Naive thymus-derived CD4-positive, alpha-beta T cell (primary cell): ENCODE measurements around the gene C1QA. TPM values are rescaled to one million over a fixed set of nuclear protein-coding genes. Genes with fewer than 3 reads are reported as not detected.

ENCODE experiments used
- ATAC-seq: fragments of 150-1000 bp; cut with Tn5 transposase; 2 replicates; pipeline ENCODE4 v1.10.0; 2021; ENCODE audit warnings: mild to moderate bottlenecking, moderate library complexity
- CTCF ChIA-PET: fragments of 350-600 bp; sonication (Branson Sonifier 250); formaldehyde crosslinking; loops from one replicate; lab custom pipeline; 2021; ENCODE audit warnings: antibody characterized with exemption; lab: Charles Lee
- POLR2A ChIA-PET: fragments of 350-600 bp; sonication (Branson Sonifier 250); formaldehyde crosslinking; loops from one replicate; lab custom pipeline; 2021; ENCODE audit warnings: antibody characterized with exemption, inconsistent platforms; lab: Charles Lee
- DNase-seq, 9 donors: peaks; one replicate each; pipeline versions ENCODE4 v3.0.0 to v3.0.0-alpha.2; 2020 to 2022; ENCODE audit warnings: mixed read lengths in 1 of 9
- H3K27ac ChIP-seq: one replicate; pipeline ENCODE4 v1.7.0; 2013; ENCODE audit warnings: mild to moderate bottlenecking, low read depth, low read length, moderate library complexity
- H3K27me3 ChIP-seq, 2 donors: one replicate each; pipeline ENCODE4 v1.7.0; 2013; ENCODE audit warnings: low read length in 2 of 2, mild to moderate bottlenecking in 2 of 2, moderate library complexity in 2 of 2; ENCODE audit not compliant: control insufficient read depth in 2 of 2, insufficient read depth in 2 of 2
- H3K36me3 ChIP-seq, 3 experiments: 1 replicate in 2 of 3; 2 replicates in 1 of 3; pipeline ENCODE4 v1.7.0; 2013; ENCODE audit warnings: low read length in 3 of 3, mild to moderate bottlenecking in 3 of 3, moderate library complexity in 1 of 3; ENCODE audit not compliant: insufficient read depth in 3 of 3, control insufficient read depth in 2 of 3
- H3K4me1 ChIP-seq, 2 donors: one replicate each; pipeline ENCODE4 v1.7.0; 2013; ENCODE audit warnings: low read length in 2 of 2, mild to moderate bottlenecking in 2 of 2, moderate library complexity in 1 of 2; ENCODE audit not compliant: control insufficient read depth in 2 of 2, insufficient read depth in 2 of 2
- H3K4me3 ChIP-seq: 2 replicates; pipeline ENCODE4 v1.7.0; 2013; ENCODE audit warnings: mild to moderate bottlenecking, low read length
- H3K9me3 ChIP-seq, 3 experiments: 1 replicate in 2 of 3; 2 replicates in 1 of 3; pipeline ENCODE4 v1.7.0; 2013; ENCODE audit warnings: low read length in 3 of 3; ENCODE audit not compliant: control insufficient read depth in 2 of 3
- H3K27ac Mint-ChIP-seq, 9 donors: one replicate each; pipeline ENCODE4 v1.8.0; 2020 to 2022; ENCODE audit warnings: mixed read lengths in 9 of 9, mild to moderate bottlenecking in 8 of 9, moderate library complexity in 5 of 9, inconsistent platforms in 2 of 9
- H3K27me3 Mint-ChIP-seq, 5 donors: one replicate each; pipeline ENCODE4 v1.8.0; 2021 to 2022; ENCODE audit warnings: mixed read lengths in 5 of 5, mild to moderate bottlenecking in 1 of 5
- H3K36me3 Mint-ChIP-seq, 5 donors: one replicate each; pipeline ENCODE4 v1.8.0; 2020 to 2022; ENCODE audit warnings: mixed read lengths in 5 of 5, mild to moderate bottlenecking in 3 of 5, inconsistent platforms in 1 of 5
- H3K4me1 Mint-ChIP-seq, 7 donors: one replicate each; pipeline ENCODE4 v1.8.0; 2020 to 2022; ENCODE audit warnings: mixed read lengths in 7 of 7, mild to moderate bottlenecking in 3 of 7, inconsistent platforms in 1 of 7
- H3K4me3 Mint-ChIP-seq, 10 donors: one replicate each; pipeline ENCODE4 v1.8.0; 2020 to 2022; ENCODE audit warnings: mild to moderate bottlenecking in 10 of 10, mixed read lengths in 10 of 10, moderate library complexity in 6 of 10, inconsistent platforms in 2 of 10
- H3K9me3 Mint-ChIP-seq, 11 donors: one replicate each; pipeline ENCODE4 v1.8.0; 2020 to 2022; ENCODE audit warnings: mixed read lengths in 11 of 11, mild to moderate bottlenecking in 4 of 11, inconsistent platforms in 1 of 11, moderate library complexity in 1 of 11
- intact Hi-C, 2 donors: fragments of 100-400 bp; cut with micrococcal nuclease; formaldehyde crosslinking; loops; one replicate each; pipeline ENCODE4 v1.15.1; 2023
- polyA plus RNA-seq, 2 donors: library from polyadenylated mRNA; unstranded; fragments of 300-500 nt; fragmentation: Illumina TruSeq; gene quantifications; one replicate each; pipeline ENCODE4 v1.2.3, GENCODE V29; 2021
- total RNA-seq, 6 experiments: library from RNA in 5 of 6; stranded (reverse) in 5 of 6; gene quantifications; 1 replicate in 5 of 6; 2 replicates in 1 of 6; pipeline ENCODE4 v1.2.3 and lab custom pipeline; 2021 to 2026

C1QA gene
- total and polyA plus RNA-seq, 7 experiments from 2014 or later, result 0.34 to 3.5 (median 2.8) TPM; not detected in 3

GRCh38 chr1:22643381-22643780 lies 7.0 kb downstream of the C1QA start, which contains the start of gene C1QC:
TSS of gene C1QC (plus strand) at chr1:22643633. CDS start at chr1:22644024, 391 bp downstream.
- CTCF ChIA-PET, result no interaction called here
- Mint-ChIP-seq H3K36me3 (no peaks in the 10 kb centered on the region), H3K27me3 (peaks cover 0 to 30% (median 16%) of the 10 kb centered on the region in 5 donors), H3K27ac (no peak within 1 kb of the TSS), H3K4me3 (no peak within 1 kb of the TSS), H3K4me1 (peaks cover 0 to 1% (median 0%) of the 10 kb centered on the region in 7 donors), H3K9me3 (no peaks in the 10 kb centered on the region)
- no peak within 1 kb of the TSS for H3K27ac ChIP-seq
- POLR2A ChIA-PET, result no interaction called here
- H3K4me3 ChIP-seq, result no peak within 1 kb of the TSS
- DNase-seq, result no peak
- intact Hi-C loops, result no loop called here
- no peaks in the 10 kb centered on the region for H3K9me3 ChIP-seq
- H3K27me3 ChIP-seq, result no peaks in the 10 kb centered on the region
- no peaks in the 10 kb centered on the region for H3K4me1 ChIP-seq
- no peak for ATAC-seq
- no peaks in the 10 kb centered on the region for H3K36me3 ChIP-seq

GRCh38 chr1:22643928-22644327 lies 7.5 kb downstream of the C1QA start:
- Mint-ChIP-seq H3K4me3 (no peak overlapping the region), H3K27ac (no peak overlapping the region), H3K27me3 (peaks cover 0 to 30% (median 16%) of the 10 kb centered on the region in 5 donors), H3K4me1 (peaks cover 0 to 1% (median 0%) of the 10 kb centered on the region in 7 donors), H3K9me3 (no peaks in the 10 kb centered on the region), H3K36me3 (no peaks in the 10 kb centered on the region)
- H3K36me3 ChIP-seq, result no peaks in the 10 kb centered on the region
- no peaks in the 10 kb centered on the region for H3K27me3 ChIP-seq
- DNase-seq (no peak), ATAC-seq (no peak)
- no peaks in the 10 kb centered on the region for H3K9me3 ChIP-seq
- ChIA-PET CTCF (no interaction called here), POLR2A (no interaction called here)
- no peaks in the 10 kb centered on the region for H3K4me1 ChIP-seq
- intact Hi-C loops, result no loop called here
- no peak overlapping the region for H3K27ac ChIP-seq
- H3K4me3 ChIP-seq, result no peak overlapping the region

GRCh38 chr1:22645931-22646330 lies 9.5 kb downstream of the C1QA start:
- Mint-ChIP-seq H3K4me1 (peaks cover 0 to 1% (median 0%) of the 10 kb centered on the region in 7 donors), H3K27ac (no peak overlapping the region), H3K27me3 (peaks cover 0 to 20% (median 9%) of the 10 kb centered on the region in 5 donors), H3K4me3 (no peak overlapping the region), H3K9me3 (no peaks in the 10 kb centered on the region), H3K36me3 (no peaks in the 10 kb centered on the region)
- H3K27ac ChIP-seq, result no peak overlapping the region
- no peaks in the 10 kb centered on the region for H3K27me3 ChIP-seq
- DNase-seq (no peak), ATAC-seq (no peak)
- H3K36me3 ChIP-seq, result no peaks in the 10 kb centered on the region
- intact Hi-C loops, result no loop called here
- POLR2A ChIA-PET, result no interaction called here
- H3K9me3 ChIP-seq, result no peaks in the 10 kb centered on the region
- H3K4me3 ChIP-seq, result no peak overlapping the region
- no peaks in the 10 kb centered on the region for H3K4me1 ChIP-seq
- CTCF ChIA-PET, result no interaction called here

- no peak for DNase-seq
- H3K4me3 ChIP-seq, result no peak overlapping the region
- H3K9me3 ChIP-seq, result no peaks in the 10 kb centered on the region
- Mint-ChIP-seq H3K9me3 (no peaks in the 10 kb centered on the region), H3K27me3 (peaks cover 0 to 16% (median 9%) of the 10 kb centered on the region in 5 donors), H3K4me1 (peaks cover 0 to 1% (median 0%) of the 10 kb centered on the region in 7 donors), H3K27ac (no peak overlapping the region), H3K36me3 (no peaks in the 10 kb centered on the region), H3K4me3 (no peak overlapping the region)
- no peak for ATAC-seq
- intact Hi-C loops, result no loop called here
- no peak overlapping the region for H3K27ac ChIP-seq
- CTCF ChIA-PET, result no interaction called here
- no peaks in the 10 kb centered on the region for H3K36me3 ChIP-seq
- POLR2A ChIA-PET, result no interaction called here
- no peaks in the 10 kb centered on the region for H3K4me1 ChIP-seq
- H3K27me3 ChIP-seq, result no peaks in the 10 kb centered on the region
These were observed 10.0 kb downstream of the C1QA start for GRCh38 chr1:22646384-22646783.

GRCh38 chr1:22650089-22650693 lies 13.8 kb downstream of the C1QA start:
- Mint-ChIP-seq H3K27ac (no peak overlapping the region), H3K36me3 (no peaks in the 10 kb centered on the region), H3K27me3 (peaks cover 0 to 16% (median 6%) of the 10 kb centered on the region in 5 donors), H3K4me1 (peaks cover 0 to 1% (median 0%) of the 10 kb centered on the region in 7 donors), H3K4me3 (no peak overlapping the region), H3K9me3 (no peaks in the 10 kb centered on the region)
- Histone ChIP-seq H3K4me1 (no peaks in the 10 kb centered on the region), H3K36me3 (no peaks in the 10 kb centered on the region), H3K9me3 (no peaks in the 10 kb centered on the region), H3K27ac (no peak overlapping the region), H3K4me3 (no peak overlapping the region), H3K27me3 (no peaks in the 10 kb centered on the region)
- ATAC-seq (no peak), DNase-seq (no peak)
- ChIA-PET POLR2A (no interaction called here), CTCF (no interaction called here)
- intact Hi-C loops, result no loop called here

- H3K27me3 Mint-ChIP-seq, result peaks cover 0 to 21% (median 12%) of the 10 kb centered on the region in 5 donors
- DNase-seq, result no peak
- no peak overlapping the region for H3K4me3 Mint-ChIP-seq
- intact Hi-C loops, result no loop called here
- no peaks in the 10 kb centered on the region for H3K4me1 Mint-ChIP-seq
- POLR2A ChIA-PET, result no interaction called here
- H3K27ac ChIP-seq, result no peak overlapping the region
- no peak overlapping the region for H3K27ac Mint-ChIP-seq
- H3K4me1 ChIP-seq, result no peaks in the 10 kb centered on the region
- H3K9me3 Mint-ChIP-seq, result no peaks in the 10 kb centered on the region
- CTCF ChIA-PET, result no interaction called here
- no peak for ATAC-seq
- no peaks in the 10 kb centered on the region for H3K9me3 ChIP-seq
- no peaks in the 10 kb centered on the region for H3K36me3 Mint-ChIP-seq
- no peaks in the 10 kb centered on the region for H3K27me3 ChIP-seq
- H3K36me3 ChIP-seq, result no peaks in the 10 kb centered on the region
- H3K4me3 ChIP-seq, result no peak overlapping the region
These were observed 15.8 kb downstream of the C1QA start for GRCh38 chr1:22651941-22652856.
